IPS-18c (cell line): ENCODE results near the gene THOC1.
A peak's percentile ranks its signal among the peaks of the same experiment; 100 is the strongest.
"Not testable (repeated sequence)": the region's sequence is repeated elsewhere in the genome, so short reads cannot be mapped to it uniquely, and the experiment has no call there.

Experiments used
- H3K4me3 ChIP-seq: 2 replicates; pipeline ENCODE4 v1.7.0; 2013; ENCODE audit warnings: low read depth, mild to moderate bottlenecking, low read length, moderate library complexity; ENCODE audit not compliant: insufficient read depth
- H3K9me3 ChIP-seq: one replicate; pipeline ENCODE4 v1.6.1; 2013; ENCODE audit warnings: mild to moderate bottlenecking, low read length, moderate library complexity; ENCODE audit not compliant: control insufficient read depth, insufficient read depth

The THOC1 gene

GRCh38 chr18:289970-290369 is 22.1 kb upstream of the THOC1 start:
- H3K4me3 ChIP-seq, H3K9me3 ChIP-seq: not testable (repeated sequence)

GRCh38 chr18:289026-289425 is 21.2 kb upstream of the THOC1 start:
- no peaks in the 10 kb centered on the region for H3K9me3 ChIP-seq
- no peak overlapping the region for H3K4me3 ChIP-seq

- Histone ChIP-seq H3K9me3 (no peaks in the 10 kb centered on the region), H3K4me3 (no peak overlapping the region)
Observed at GRCh38 chr18:286515-287310, 18.9 kb upstream of the THOC1 start.

GRCh38 chr18:285817-286216 is 18.0 kb upstream of the THOC1 start:
- Histone ChIP-seq H3K9me3 (no peaks in the 10 kb centered on the region), H3K4me3 (no peak overlapping the region)

GRCh38 chr18:275486-275885 is 7.6 kb upstream of the THOC1 start:
- H3K4me3 ChIP-seq = no peak overlapping the region

GRCh38 chr18:274313-274712 is 6.5 kb upstream of the THOC1 start:
- Histone ChIP-seq H3K9me3 (no peaks in the 10 kb centered on the region), H3K4me3 (no peak overlapping the region)

More at GRCh38 chr18:275486-275885, 7.6 kb upstream of the THOC1 start:
- H3K9me3 ChIP-seq = no peaks in the 10 kb centered on the region

GRCh38 chr18:273525-273924 is 5.7 kb upstream of the THOC1 start:
- Histone ChIP-seq H3K9me3 (no peaks in the 10 kb centered on the region), H3K4me3 (no peak overlapping the region)

GRCh38 chr18:272650-273049 is 4.8 kb upstream of the THOC1 start:
- no peaks in the 10 kb centered on the region for H3K9me3 ChIP-seq
- H3K4me3 ChIP-seq = no peak overlapping the region

GRCh38 chr18:269480-270095 is 1.7 kb upstream of the THOC1 start:
- Histone ChIP-seq H3K9me3 (no peaks in the 10 kb centered on the region), H3K4me3 (no peak overlapping the region)

GRCh38 chr18:267380-267687 is 513 bp downstream of the THOC1 start:
- Histone ChIP-seq H3K4me3 (peak overlapping the region; percentile 71), H3K9me3 (no peaks in the 10 kb centered on the region)

- no peak overlapping the region for H3K4me3 ChIP-seq
- no peaks in the 10 kb centered on the region for H3K9me3 ChIP-seq
Observed at GRCh38 chr18:261398-262073, 6.3 kb downstream of the THOC1 start.

- H3K9me3 ChIP-seq = no peaks in the 10 kb centered on the region
- no peak overlapping the region for H3K4me3 ChIP-seq
Observed at GRCh38 chr18:260547-260946, 7.3 kb downstream of the THOC1 start.

GRCh38 chr18:255171-255570 is 12.7 kb downstream of the THOC1 start:
- Histone ChIP-seq H3K9me3 (no peaks in the 10 kb centered on the region), H3K4me3 (no peak overlapping the region)

GRCh38 chr18:253121-253520 is 14.7 kb downstream of the THOC1 start:
- H3K4me3 ChIP-seq = no peak overlapping the region

GRCh38 chr18:251572-251971 is 16.3 kb downstream of the THOC1 start:
- Histone ChIP-seq H3K9me3 (no peaks in the 10 kb centered on the region), H3K4me3 (no peak overlapping the region)

More at GRCh38 chr18:253121-253520, 14.7 kb downstream of the THOC1 start:
- no peaks in the 10 kb centered on the region for H3K9me3 ChIP-seq

GRCh38 chr18:250685-251084 is 17.2 kb downstream of the THOC1 start:
- no peak overlapping the region for H3K4me3 ChIP-seq
- H3K9me3 ChIP-seq = no peaks in the 10 kb centered on the region

GRCh38 chr18:248053-248452 is 19.8 kb downstream of the THOC1 start:
- Histone ChIP-seq H3K4me3 (no peak overlapping the region), H3K9me3 (no peaks in the 10 kb centered on the region)

- Histone ChIP-seq H3K4me3 (no peak overlapping the region), H3K9me3 (peaks cover 4% of the 10 kb centered on the region)
Observed at GRCh38 chr18:245282-245847, 22.5 kb downstream of the THOC1 start.
